ENCODE results near the gene CFLAR.

CFLAR gene

GRCh38 chr2:201216918-201217317 is 101.0 kb downstream of the CFLAR start:
- H3K4me3 ChIP-seq (ENCODE audit: low read depth, low read length), result no peak overlapping the region
- no peak for DNase-seq (ENCODE audit: low read depth, low spot score)
- CTCF ChIA-PET, result no interaction called here
- no peak for TF ChIP-seq CTCF (IDR thresholded peaks at IDR 0.05; ENCODE audit: insufficient read depth, low read length, missing control alignments)
- POLR2A ChIA-PET, result no interaction called here

- POLR2A ChIA-PET, result interaction anchor here (0.5 kb wide), 1 partner anchor 146 kb away, joined by 3 read pairs; no protein-coding TSS in a partner anchor
- no peak for DNase-seq (ENCODE audit: low read depth, low spot score)
- CTCF ChIA-PET, result interaction anchor here (0.8 to 6.3 kb wide), 4 partner anchors 11 to 17 kb away, joined by 3 to 63 read pairs (median 3); no protein-coding TSS in a partner anchor
- no peak for TF ChIP-seq CTCF (IDR thresholded peaks at IDR 0.05; ENCODE audit: insufficient read depth, low read length, missing control alignments)
- no peak overlapping the region for H3K4me3 ChIP-seq (ENCODE audit: low read depth, low read length)
Measured at GRCh38 chr2:201218780-201219179, 102.8 kb downstream of the CFLAR start.

- TF ChIP-seq CTCF (IDR thresholded peaks at IDR 0.05; ENCODE audit: insufficient read depth, low read length, missing control alignments), result no peak
- ChIA-PET CTCF (interaction anchor here (0.7 to 6.3 kb wide), 4 partner anchors 11 to 314 kb away, joined by 3 to 63 read pairs (median 3); no protein-coding TSS in a partner anchor), POLR2A (no interaction called here)
- DNase-seq (ENCODE audit: low read depth, low spot score), result no peak
- no peak overlapping the region for H3K4me3 ChIP-seq (ENCODE audit: low read depth, low read length)
Measured at GRCh38 chr2:201219328-201220096, 103.5 kb downstream of the CFLAR start.

- no peak for DNase-seq (ENCODE audit: low read depth, low spot score)
- no peak overlapping the region for H3K4me3 ChIP-seq (ENCODE audit: low read depth, low read length)
- TF ChIP-seq CTCF (IDR thresholded peaks at IDR 0.05; ENCODE audit: insufficient read depth, low read length, missing control alignments), result no peak
- ChIA-PET CTCF (interaction anchor here (0.7 to 6.3 kb wide), 3 partner anchors 10 to 314 kb away, joined by 3 to 63 read pairs (median 3); no protein-coding TSS in a partner anchor), POLR2A (no interaction called here)
Measured at GRCh38 chr2:201220102-201220570, 104.2 kb downstream of the CFLAR start.

GRCh38 chr2:201223089-201224073 is 107.4 kb downstream of the CFLAR start:
- no peak overlapping the region; the same call in 1 of the 2 replicates for H3K4me3 ChIP-seq (ENCODE audit: low read depth, low read length)
- TF ChIP-seq CTCF (IDR thresholded peaks at IDR 0.05; ENCODE audit: insufficient read depth, low read length, missing control alignments), result no peak
- ChIA-PET POLR2A (no interaction called here), CTCF (interaction anchor here (1.0 to 6.3 kb wide), 3 partner anchors 9 to 317 kb away, joined by 3 to 63 read pairs (median 12); no protein-coding TSS in a partner anchor)
- DNase-seq (ENCODE audit: low read depth, low spot score), result no peak
